Cortex of kidney (tissue), 1 donor: ENCODE measurements around the gene FHL2.
"Not testable (repeated sequence)": the region's sequence is repeated elsewhere in the genome, so short reads cannot be mapped to it uniquely, and the experiment has no call there.

ENCODE experiments used
- DNase-seq: peaks from one replicate; lab custom pipeline; 2025; lab: John Stamatoyannopoulos, UW

Gene FHL2

DNA sequence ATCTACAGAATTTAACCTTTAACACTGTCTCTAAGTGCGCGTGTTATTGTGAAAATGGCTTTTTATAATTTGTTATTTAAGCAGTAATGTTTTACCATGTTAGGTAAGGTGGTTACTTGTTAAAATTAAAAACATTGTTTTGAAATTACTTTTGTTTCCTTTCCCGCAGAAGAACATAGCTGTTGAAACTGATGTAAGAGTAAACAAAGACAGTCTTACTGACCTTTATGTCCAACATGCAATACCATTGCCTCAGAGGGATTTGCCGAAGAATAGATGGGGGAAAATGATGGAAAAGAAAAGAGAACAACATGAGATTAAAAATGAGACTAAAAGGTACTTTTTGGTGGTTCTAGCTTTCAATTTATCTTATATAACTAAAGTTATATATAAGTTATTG lies 59.4 kb downstream of the FHL2 start:
- no peak for DNase-seq

DNA sequence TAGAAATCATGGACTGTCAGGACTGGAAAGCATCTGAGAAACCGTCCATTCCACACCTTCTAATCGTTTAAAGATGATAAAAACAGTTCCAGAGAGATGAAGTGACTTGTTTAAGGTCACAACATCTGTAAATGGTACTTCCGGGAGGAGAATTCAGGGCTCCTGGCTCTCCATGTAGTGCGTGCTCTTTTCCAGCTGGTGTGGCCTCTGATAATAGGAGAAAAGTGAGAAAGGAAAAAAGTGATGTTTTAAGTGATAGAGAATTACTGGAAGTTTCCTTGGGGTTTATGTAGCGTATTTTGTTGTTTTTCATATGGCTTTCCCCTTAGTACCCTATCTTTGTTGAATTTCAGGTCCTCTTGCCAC lies 60.8 kb downstream of the FHL2 start:
- DNase-seq = no peak

DNA sequence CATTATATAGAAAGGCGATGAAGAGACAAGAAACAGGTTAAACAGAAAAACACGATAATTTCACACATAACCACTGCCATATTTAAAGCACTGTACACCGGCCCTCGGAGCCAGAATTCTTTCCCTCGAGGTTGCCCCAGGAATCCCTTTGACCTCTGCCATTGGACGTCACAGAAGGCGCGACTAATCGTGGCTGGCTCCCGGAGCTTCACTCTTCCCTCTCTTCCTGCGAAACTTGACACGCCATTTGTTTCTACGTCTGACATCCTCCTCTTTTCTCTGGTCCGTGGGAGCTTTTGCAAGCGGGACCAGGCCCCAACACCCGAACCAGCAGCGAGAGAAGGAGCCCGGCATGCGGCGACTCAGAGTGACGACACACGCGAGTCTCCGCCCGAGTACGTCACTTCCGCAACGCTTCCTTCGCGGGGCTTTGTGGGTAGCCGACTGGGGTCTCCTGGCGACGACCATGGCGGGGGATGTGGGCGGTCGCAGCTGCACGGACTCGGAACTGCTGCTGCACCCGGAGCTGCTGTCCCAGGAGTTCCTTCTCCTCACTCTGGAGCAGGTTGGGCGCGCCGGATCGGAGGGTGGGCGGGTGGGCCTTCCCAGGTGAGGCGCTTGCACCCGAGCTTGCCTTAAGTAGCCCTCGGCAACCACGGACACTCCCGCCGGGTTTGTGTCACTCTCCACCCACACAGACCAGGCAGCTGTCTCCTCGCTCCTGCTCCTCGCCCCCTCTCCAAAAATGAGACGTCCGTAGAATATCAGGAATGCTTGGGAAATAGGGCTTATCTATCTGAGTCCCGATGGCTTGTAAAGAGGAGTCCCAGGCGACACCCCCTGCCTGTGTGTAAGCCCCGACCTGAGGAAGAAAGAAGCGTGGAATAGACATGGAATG lies 61.5 kb downstream of the FHL2 start, which contains the start of gene C2orf49:
Gene C2orf49, plus strand, starts transcription at position 419 of the 898 bp plus-strand sequence. Its CDS starts 48 bp downstream, at position 467.
- DNase-seq = no peak

DNA sequence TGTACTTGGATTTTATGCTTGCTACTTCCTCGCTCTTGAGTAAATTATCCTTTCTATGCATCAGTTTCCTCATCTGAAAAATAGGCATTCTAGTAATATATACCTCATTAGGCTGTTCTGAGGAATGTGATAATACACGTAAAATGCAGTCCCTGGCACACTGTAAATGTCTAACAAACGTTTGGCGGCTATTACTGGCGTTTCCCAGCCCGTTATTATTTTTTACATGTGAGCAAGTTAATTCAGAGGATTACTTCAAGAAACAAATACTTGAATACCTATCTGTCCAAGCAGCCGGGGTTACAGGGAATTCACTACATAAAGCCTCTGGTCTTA lies 62.1 kb downstream of the FHL2 start:
- DNase-seq = no peak

DNA sequence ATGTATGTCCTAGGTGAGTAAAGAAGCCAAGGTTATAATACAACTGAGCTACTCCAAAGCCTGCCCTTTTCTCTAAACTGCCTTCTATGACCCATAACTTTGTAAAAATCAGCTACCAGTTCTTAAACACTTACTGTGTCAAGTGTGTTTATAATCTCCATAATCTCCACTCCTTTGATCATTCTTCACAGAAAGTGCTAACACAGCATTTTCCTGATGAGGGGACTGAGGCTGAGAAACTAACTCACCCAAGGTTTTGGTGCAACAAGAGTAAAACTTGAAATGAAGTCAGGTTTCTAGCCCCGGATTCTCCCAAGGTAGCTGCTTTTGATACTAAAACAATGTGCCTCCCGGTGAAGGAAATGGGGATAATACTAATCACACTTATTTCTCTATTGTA lies 63.4 kb downstream of the FHL2 start:
- no peak for DNase-seq

DNA sequence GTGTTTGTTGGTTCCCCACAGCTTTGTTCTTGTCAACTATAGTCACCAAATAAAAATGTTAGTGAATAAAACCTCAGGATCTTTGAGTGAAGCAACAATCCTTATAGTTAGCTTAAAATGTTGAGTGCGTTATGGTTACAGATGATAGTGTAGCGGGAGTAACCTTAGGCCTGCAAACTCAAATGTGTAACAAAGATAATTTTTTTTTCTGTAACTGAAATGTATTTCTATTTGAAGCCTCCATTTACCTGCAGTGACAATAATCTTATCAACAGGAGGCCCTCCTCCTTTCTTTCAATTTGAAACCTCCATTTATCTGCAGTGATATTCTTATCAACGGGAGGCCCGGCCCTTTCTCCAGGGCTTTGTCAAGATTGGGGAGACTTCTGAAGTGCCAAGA lies 64.6 kb downstream of the FHL2 start:
- no peak for DNase-seq

DNA sequence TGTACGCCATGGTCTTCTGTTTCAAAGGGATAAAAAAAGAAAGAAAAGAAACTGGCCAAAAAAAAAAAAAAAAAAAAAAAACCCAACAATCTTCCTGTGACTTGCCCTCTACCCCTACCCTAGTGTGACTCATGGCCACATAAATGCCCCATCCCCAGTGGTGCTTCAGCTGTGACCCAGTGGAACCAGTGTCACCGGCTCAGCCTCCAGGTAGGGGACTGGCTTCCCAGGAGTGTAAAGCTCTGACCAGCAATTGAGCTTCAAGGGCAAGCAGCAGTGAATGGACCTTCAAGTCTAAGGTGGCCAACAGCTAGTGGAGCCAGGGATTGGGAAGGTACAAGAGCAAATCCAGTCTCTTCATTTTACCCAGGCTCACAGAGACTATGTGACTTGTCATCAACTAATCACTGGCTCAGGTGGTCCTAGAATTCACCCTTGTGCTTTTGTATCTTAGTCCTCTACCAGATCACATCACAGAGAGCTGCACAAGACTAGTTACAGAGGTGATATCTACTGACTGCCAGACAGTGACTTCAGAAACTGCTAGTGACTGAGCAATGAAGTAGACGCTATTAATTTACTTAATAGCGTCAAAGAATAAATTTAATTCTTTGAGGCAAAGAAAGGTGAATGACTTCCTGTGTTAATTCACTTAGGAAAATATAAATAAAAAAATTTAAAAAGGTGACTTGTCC lies 68.0 kb downstream of the FHL2 start:
- DNase-seq = no peak

DNA sequence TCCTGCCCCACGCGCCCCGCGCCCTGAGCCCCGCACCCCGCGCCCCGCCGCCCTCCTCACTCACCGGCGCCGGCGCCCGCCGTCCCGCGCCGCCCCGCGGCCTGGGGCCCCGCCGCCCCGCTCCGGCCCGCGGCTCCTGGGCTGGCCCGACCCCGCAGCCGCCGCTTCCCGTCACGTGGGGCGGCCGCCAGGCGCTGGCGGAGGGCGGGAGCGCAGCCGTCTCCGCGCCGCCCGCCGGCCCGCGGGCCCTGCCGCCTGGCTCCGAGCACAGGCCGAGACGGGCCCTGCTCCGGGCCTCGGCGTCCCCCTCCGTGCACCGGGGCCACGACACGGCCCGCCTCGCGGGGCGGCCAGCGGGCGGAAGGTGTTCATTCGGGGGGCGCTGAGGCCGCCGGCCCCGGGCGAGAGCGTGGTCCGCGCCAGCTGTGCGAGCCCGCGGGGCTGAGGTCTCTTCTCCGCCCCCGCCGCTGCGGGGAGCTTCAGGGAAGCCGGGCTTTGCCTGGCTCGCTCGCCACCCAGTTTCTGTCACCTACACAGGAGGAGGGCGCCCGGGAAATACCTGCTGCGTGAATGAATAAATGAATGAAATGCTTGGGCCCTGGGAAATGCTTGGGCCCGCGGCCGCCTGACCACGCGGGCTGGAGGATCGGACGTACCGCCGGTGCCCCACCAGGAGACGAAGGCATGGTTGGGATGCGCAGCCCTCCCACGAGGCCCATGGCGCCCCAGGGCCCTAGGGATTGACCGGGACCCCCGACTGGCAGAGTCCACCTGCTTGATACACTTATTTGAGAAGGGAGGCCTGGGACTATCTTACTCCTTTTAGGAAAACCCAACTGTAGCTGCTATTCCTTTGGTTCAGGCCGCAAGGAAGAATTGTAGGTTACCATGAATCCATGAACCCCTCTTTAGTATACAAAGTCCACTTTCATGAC lies 69.0 kb downstream of the FHL2 start, which contains the start of gene TGFBRAP1:
Gene TGFBRAP1, minus strand, starts transcription at position 175 of the 935 bp plus-strand sequence. CDS start 21,434 bp downstream, outside the sequence.
- no peak for DNase-seq

DNA sequence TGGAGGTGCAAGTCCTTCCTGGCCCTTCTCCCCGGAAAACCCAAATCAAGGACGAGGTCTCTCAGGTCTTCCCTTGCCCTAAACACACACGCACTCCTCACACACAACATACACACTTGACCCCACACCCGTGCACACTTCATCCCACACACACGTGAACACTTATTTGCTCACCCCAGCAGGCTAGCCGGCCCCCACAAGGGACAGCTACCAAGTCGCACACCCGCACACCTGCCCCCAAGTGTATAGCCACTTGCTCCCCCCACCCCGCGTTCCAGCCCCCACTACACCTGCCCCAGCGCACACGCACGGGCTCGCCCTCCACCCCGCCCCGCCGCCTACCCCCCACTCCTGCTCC lies 69.7 kb downstream of the FHL2 start:
- no peak for DNase-seq

DNA sequence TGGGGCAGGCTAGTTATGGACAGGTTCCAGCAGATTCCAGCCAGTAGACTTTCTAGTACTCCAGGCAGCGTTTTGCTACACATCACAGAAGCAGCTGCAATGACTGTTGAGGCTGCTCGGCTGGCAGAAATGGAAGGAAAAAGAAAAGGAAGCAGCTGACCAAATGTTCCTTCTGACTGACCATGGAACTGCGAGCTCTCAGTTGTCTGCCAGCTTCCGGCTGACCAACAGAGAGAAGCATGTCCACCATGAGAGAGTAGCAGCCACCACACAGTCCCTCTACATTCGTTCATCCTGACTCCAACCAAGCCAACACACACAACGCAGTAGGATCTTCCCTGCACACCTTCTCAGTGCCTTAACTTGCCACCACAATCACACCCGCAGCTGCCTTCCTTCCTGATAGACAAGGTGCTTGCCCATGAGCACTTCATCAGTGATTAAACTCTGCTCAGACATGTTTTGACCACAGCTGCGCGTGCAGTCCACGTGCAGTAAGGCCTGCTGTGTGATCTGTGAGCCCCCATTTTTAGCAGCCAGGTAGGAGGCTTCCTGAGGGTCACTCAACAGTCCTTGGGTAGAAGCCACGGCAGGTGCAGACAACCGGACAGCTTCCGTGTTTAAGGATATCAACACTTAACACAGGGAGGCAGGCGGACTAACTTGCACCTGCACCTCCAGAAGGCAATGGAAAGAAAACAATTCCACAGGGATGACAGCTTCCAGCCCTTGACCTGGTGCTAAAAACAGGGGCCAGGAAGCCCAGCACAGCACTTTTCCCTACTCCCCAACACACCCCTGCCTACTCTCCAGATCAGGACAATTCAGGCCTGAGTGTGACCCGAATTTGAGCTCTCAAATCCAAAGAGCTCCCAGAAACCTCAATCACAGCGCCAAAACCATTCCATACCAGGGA lies 70.3 kb downstream of the FHL2 start:
- no peak for DNase-seq

DNA sequence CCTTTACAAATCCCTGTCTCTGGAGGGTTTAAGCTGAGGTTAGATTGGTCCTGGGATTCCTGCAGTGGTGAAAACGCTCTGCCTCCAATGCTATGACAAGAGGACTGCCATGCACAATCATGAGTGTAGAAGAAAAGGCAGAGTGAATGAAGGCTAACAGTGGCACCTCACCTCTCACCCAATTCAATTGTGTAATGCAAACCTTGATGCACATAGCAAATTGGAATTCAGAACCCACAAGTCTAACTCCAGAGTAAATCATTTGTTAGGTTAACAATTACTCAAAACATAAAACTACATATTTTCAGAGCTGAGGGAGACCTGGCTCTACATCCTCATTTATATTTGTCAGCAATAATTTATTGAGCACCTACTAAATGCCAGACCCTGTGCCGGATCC lies 71.2 kb downstream of the FHL2 start:
- no peak for DNase-seq

DNA sequence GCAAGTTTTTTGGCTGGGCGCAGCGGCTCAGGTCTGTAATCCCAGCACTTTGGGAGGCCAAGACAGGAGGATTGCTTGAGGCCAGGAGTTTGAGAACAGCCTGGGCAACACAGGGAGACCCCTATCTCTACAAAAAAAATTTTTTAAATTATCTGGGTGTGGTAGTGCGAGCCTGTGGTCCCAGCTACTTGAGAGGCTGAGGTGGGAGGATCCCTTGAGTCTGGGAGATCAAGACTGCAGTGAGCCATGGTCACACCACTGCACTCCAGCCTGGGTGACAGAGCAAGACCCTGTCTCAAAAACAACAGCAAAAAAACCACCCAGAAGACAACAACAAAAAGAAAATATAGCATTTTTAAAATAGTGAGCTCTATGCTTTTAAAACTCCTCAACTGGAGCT lies 71.6 kb downstream of the FHL2 start:
- not testable (repeated sequence) for DNase-seq

DNA sequence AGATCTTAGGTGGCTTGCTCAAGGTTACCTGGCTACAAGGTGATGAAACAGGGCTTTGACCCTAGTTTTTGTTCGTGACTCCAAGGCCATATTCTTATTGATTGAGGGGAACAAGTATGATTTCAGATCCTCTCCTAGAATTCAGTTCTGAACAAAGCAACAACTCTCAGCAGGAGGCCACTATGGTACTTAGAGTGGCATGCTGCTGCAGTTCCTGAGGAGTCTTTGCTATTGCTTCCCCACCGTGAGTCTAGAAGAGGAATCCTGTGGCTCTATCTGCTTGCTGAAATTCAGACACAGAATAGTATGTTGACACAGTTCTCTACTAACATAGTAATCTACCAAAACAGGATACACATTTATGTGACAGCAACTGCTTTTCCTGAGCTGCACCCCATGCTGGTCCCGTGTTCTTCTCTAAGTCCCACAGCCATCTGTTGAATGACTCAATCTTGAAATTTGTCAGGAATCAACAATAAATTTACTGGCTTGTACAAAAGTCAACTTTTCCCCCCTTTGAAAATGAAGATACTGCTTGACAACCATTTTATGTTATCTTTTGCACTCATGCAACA lies 73.4 kb downstream of the FHL2 start:
- no peak for DNase-seq

DNA sequence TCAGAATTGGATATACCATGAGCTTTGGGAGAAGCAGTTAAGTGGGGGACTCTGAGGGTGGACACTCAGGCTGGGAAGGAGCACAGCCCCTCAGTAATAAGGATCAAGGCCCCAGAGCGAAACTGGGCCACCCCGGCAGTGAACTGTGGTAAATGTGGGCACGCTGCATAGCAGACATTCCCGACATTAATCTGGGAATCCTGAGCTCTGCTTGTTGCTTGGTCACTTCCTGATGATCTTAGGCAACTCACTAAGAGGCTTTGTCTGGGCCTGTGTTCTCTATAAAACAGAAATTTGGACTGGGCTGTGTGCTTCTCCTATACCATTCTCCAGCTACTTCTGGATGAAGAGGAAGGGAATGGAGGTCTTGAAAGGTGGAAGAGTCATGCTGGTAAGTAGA lies 74.1 kb downstream of the FHL2 start:
- DNase-seq = no peak

DNA sequence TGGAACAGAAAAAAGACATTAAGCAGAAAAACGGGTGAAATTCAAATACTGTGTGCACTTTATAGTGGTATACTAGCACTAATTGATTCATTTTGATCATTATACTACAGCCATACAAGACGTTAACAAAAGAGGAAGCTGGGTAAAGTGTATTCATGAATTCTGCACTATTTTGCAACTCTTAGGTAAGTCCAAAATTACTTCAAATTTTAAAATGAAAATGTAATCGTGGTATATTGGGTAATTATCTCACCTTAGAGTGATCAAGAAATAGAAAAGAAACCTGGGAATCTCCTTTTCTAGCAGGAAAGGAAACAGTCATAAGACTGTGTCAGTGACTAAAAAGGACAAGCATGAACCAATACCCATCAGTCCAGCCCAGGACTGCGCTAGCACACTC lies 74.8 kb downstream of the FHL2 start:
- no peak for DNase-seq

DNA sequence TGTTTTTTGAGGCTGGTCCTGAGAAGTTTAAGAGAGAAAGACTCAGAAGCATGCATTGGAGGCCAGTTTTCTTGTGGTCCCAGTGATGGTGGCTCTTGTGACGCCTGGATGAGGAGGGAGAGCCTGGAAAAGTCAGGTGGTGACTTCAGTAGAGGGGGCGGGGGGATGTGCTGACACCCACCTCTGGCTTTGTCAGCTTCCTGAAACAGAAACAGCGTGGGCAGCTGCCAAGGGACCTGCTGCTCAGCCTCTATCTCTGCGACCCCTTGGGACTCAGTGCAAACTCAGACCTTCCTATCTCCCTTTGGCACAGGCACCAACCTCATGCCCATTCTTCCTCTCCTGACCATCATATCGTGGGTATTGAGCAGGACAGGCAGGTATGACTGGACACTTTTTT lies 75.7 kb downstream of the FHL2 start:
- no peak for DNase-seq

DNA sequence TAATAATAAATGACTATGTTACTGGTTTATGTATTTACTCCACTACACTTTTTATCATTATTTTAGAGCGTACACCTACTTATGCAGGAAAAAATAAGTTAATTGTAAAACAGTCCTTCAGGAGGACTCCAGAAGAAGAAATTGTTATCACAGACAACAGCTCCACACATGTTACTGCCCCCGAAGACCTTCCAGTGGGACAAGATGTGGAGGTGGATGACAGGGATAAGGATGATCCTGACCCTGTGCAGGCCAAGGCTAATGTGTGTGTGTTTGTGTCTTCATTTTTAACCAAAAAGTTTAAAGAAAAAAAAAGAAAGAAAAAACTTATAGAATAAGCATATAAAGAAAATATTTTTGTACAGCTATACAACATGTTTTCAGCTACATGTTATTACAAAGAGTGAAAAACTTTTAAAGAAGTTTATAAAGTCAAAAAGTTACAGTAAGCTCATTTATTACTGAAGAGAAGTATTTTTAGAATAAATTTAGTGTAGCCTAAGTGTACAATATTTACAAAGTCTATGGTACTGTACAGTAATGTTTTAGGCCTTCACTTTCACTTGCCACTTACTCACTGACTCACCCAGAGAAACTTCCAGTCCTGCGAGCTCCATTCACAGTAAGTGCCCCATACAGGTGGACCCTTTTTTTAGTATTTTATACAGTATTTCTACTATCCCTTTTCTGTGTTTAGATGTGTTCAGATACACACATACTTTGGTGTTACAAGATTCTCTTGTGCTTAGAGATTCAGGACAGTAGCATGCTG lies 76.8 kb downstream of the FHL2 start:
- no peak for DNase-seq

DNA sequence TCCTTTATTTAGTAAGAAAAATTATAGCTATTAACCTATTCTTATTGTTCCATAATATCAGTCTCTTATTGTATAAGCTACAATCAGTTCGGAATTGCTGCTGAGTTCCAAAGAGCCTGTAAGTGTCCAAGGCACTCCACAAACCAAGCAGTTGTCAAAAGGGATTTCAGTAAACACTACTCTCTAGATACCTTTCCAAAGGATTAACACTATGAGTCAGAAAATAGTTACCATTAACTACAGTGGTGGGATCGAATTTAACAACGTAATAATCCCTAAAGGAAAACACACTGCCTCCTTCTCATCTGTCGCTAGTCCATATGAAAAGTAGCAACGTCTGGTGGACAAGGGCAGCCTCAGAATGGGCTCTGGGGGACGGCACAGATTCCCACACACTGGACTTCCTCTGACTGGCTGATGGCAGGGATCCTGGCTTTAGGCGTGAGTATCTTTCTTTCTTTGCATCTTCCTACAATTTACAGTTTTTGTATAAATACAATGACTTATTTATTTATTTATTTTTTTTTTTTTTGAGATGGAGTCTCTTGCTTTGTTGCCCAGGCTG lies 78.1 kb downstream of the FHL2 start:
- DNase-seq = no peak

DNA sequence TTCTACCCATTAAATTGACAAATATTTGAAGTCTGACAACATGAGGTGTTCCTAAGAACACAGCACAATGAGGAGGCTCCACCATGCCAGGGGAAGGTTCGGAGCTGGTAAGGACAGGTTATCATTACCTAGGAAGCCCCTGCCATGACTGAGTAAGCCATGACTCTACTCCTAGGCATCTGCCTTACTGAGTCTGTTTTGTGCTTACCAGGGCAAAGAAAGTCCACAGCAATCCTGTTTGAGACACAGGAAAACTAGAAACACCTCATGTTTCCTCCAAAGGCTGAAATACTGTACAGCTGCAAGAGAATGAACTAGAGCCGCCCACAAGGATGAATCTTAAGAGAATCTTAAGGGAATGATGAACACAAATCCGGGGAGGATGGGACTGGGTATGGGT lies 80.9 kb downstream of the FHL2 start:
- no peak for DNase-seq

DNA sequence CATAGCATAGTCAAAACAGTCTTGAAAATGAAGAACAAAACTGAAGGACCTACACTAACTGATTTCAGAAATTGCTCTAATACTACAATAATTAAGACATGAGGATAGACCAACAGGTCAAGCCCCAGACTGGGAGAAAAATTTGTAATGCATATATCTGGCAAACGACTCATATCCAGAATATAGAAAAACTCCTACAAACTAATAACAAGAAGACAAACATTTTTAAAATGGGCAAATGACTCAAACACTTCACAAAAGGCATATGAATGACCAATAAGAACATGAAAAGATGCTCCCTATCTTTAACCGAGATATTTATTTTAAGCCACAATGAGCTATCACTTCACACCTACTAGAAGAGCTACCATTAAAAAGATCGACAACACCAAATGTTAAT lies 83.5 kb downstream of the FHL2 start:
- DNase-seq = no peak
